ENCODE data around the gene KCNT1. TPM values are rescaled to one million over a fixed set of nuclear protein-coding genes. Genes with fewer than 3 reads are reported as not detected.

KCNT1 gene
- polyA plus RNA-seq, 2 of the 4 experiments (the other 2 are of a cell fraction): not detected

DNA sequence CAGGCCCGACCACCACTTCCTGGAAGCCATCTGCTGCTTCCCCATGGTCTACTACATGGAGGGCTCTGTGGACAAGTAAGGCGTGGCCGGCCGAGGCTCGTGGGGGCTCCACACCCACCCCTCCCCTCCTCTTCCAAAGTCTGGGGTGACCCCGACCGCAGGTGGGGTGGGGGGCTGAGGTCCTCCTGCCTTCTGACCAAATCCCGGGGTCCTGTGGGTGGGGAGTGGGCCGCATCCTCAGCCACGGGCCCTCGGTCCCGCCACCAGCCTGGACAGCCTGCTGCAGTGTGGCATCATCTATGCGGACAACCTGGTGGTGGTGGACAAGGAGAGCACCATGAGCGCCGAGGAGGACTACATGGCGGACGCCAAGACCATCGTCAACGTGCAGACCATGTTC, 76.4 kb downstream of the KCNT1 start:
- ChIA-PET POLR2A (no interaction called here), CTCF (interaction anchor here (0.9 kb wide), 1 partner anchor 20 kb away, joined by 3 read pairs; no protein-coding TSS in a partner anchor)
- Histone ChIP-seq H3K4me2 (no peak overlapping the region), H3K9me3 (no peaks in the 10 kb centered on the region), H3K4me1 (no peaks in the 10 kb centered on the region), H3K4me3 (no peak overlapping the region), H3K27ac (no peak overlapping the region)
- ATAC-seq (no peak), FAIRE-seq (no peak), DNase-seq (ENCODE audit: low read depth in 1 of 2, low spot score in 1 of 2) (no peak)
- no peak for TF ChIP-seq BHLHE40 (IDR thresholded peaks at IDR 0.05; ENCODE audit: low read depth, low read length)
- no peak for TF ChIP-seq NPAS2 (CRISPR knock-in tag; IDR thresholded peaks at IDR 0.05; ENCODE audit: borderline replicate concordance)
- TF ChIP-seq, protein P1, sequence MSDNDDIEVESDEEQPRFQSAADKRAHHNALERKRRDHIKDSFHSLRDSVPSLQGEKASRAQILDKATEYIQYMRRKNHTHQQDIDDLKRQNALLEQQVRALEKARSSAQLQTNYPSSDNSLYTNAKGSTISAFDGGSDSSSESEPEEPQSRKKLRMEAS (IDR thresholded peaks at IDR 0.05): no peak
- no peak for TF ChIP-seq HOXB13 (CRISPR knock-in tag; IDR thresholded peaks at IDR 0.05; ENCODE audit: low read depth)
- no peak for TF ChIP-seq GATA3 (IDR thresholded peaks at IDR 0.05; ENCODE audit: borderline replicate concordance)
- TF ChIP-seq TP53 (CRISPR knock-in tag; IDR thresholded peaks at IDR 0.05): no peak
- no peak for TF ChIP-seq RARB (CRISPR knock-in tag; IDR thresholded peaks at IDR 0.05)
- TF ChIP-seq MYC (IDR thresholded peaks at IDR 0.05; ENCODE audit: borderline replicate concordance, low read length): no peak
- WGBS (ENCODE audit: missing lambda C conversion rate): 74% methylated on average over 13 of the region's 19 CpGs

DNA sequence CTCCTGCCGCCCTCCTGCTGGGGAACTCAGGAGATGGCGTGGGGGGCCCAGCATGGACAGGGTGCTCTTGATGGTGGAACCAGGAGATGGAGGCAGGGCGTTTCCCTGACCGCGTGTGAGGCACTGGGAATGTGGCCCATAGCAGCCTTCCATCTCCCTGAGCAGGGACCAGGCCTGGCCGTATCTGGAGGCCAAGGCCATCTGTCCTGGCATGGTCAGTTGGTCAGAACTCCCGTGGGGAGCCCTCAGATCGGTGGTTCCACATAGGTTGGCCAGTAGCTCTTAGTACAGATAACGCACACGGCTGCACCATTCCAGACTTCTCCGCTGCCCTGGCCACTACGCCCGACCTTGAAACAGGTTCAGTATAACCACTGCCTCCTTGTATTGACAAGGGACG, 77.6 kb downstream of the KCNT1 start:
- CTCF ChIA-PET: interaction anchor here (0.8 to 1.3 kb wide), 3 partner anchors 9 to 77 kb away, joined by 3 read pairs; no protein-coding TSS in a partner anchor
- H3K4me3 ChIP-seq: no peak overlapping the region
- FAIRE-seq (no peak), DNase-seq (ENCODE audit: low read depth in 1 of 2, low spot score in 1 of 2) (no peak), ATAC-seq (no peak)
- POLR2A ChIA-PET: no interaction called here
- no peak overlapping the region for H3K27ac ChIP-seq
- TF ChIP-seq SMC3 (IDR thresholded peaks at IDR 0.05): no peak
- TF ChIP-seq RNF2 (IDR thresholded peaks at IDR 0.05; ENCODE audit: borderline replicate concordance, low read depth): no peak
- no peak for TF ChIP-seq CBX2 (IDR thresholded peaks at IDR 0.05; ENCODE audit: borderline replicate concordance, low read depth)
- no peak for TF ChIP-seq ZFP36 (IDR thresholded peaks at IDR 0.05; ENCODE audit: borderline replicate concordance, partially characterized antibody)
- no peak for TF ChIP-seq FOXS1 (CRISPR knock-in tag; IDR thresholded peaks at IDR 0.05)
- TF ChIP-seq CHD4 (IDR thresholded peaks at IDR 0.05; ENCODE audit: borderline replicate concordance): no peak
- no peak for TF ChIP-seq CEBPB (IDR thresholded peaks at IDR 0.05)
- TF ChIP-seq NFE2L2 (conservative IDR thresholded peaks at IDR 0.05; ENCODE audit: low read length): no peak
- TF ChIP-seq FOSB (CRISPR knock-in tag; IDR thresholded peaks at IDR 0.05): no peak
- no peak for TF ChIP-seq NR3C1 (IDR thresholded peaks at IDR 0.05)
- no peak for TF ChIP-seq MYC (IDR thresholded peaks at IDR 0.05; ENCODE audit: borderline replicate concordance, low read length)
- no peak for TF ChIP-seq NPAS2 (CRISPR knock-in tag; IDR thresholded peaks at IDR 0.05; ENCODE audit: borderline replicate concordance)
- TF ChIP-seq, protein P2, sequence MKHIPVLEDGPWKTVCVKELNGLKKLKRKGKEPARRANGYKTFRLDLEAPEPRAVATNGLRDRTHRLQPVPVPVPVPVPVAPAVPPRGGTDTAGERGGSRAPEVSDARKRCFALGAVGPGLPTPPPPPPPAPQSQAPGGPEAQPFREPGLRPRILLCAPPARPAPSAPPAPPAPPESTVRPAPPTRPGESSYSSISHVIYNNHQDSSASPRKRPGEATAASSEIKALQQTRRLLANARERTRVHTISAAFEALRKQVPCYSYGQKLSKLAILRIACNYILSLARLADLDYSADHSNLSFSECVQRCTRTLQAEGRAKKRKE (CRISPR knock-in tag; IDR thresholded peaks at IDR 0.05; ENCODE audit: low read depth): no peak
- TF ChIP-seq, protein P3, sequence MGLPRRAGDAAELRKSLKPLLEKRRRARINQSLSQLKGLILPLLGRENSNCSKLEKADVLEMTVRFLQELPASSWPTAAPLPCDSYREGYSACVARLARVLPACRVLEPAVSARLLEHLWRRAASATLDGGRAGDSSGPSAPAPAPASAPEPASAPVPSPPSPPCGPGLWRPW (IDR thresholded peaks at IDR 0.05): no peak
- TF ChIP-seq HOXB5 (CRISPR knock-in tag; IDR thresholded peaks at IDR 0.05): no peak
- no peak for TF ChIP-seq EHF (CRISPR knock-in tag; IDR thresholded peaks at IDR 0.05)
- H3K4me2 ChIP-seq: no peak overlapping the region
- H3K9me3 ChIP-seq: no peaks in the 10 kb centered on the region
- H3K4me1 ChIP-seq: no peaks in the 10 kb centered on the region
- WGBS (ENCODE audit: missing lambda C conversion rate): 77% methylated on average over 9 of the region's 14 CpGs

DNA sequence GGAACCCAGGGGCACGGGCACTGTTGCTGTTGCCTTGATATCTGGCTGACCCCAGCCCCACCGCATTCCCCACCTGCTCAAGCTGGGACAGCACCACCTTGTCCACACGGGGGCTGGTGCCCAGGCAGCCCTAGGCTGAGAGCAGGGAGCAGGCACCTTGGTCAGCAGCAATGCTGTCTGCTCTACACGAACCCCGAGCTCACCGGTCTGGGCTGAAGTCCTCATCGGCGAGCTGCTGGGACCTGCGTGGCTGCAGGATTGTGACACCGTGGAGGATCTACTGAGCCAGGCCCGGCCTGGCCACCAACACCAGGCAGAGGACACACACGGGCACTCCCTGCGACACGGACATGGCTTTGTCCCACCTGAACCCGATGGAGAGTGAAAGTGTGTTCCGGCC, 78.1 kb downstream of the KCNT1 start:
- Histone ChIP-seq H3K9me3 (no peaks in the 10 kb centered on the region), H3K4me1 (no peaks in the 10 kb centered on the region), H3K4me2 (no peak overlapping the region), H3K27ac (no peak overlapping the region), H3K4me3 (no peak overlapping the region)
- DNase-seq (ENCODE audit: low read depth in 1 of 2, low spot score in 1 of 2) (no peak), FAIRE-seq (no peak), ATAC-seq (peak; percentile 4 to 6; a peak in 4 of 6 replicates)
- WGBS (ENCODE audit: missing lambda C conversion rate): 65% methylated on average over 8 of the region's 16 CpGs
- ChIA-PET CTCF (interaction anchor here (1.0 to 1.3 kb wide), 2 partner anchors 9 to 77 kb away, joined by 3 read pairs; no protein-coding TSS in a partner anchor), POLR2A (no interaction called here)
- TF ChIP-seq EHMT2 (IDR thresholded peaks at IDR 0.05; ENCODE audit: low read depth): no peak
- no peak for TF ChIP-seq HOXB5 (CRISPR knock-in tag; IDR thresholded peaks at IDR 0.05)
- TF ChIP-seq JUNB (IDR thresholded peaks at IDR 0.05): no peak
- no peak for TF ChIP-seq JUN (IDR thresholded peaks at IDR 0.05)
- TF ChIP-seq RAD21 (conservative IDR thresholded peaks at IDR 0.05 in 1 of 2, IDR thresholded peaks at IDR 0.05 in 1 of 2): no peak
- no peak for TF ChIP-seq HOXB13 (CRISPR knock-in tag; IDR thresholded peaks at IDR 0.05; ENCODE audit: low read depth)
- no peak for TF ChIP-seq POLR2A (IDR thresholded peaks at IDR 0.05; ENCODE audit: low read length)
- no peak for TF ChIP-seq TP53 (CRISPR knock-in tag; IDR thresholded peaks at IDR 0.05)
- no peak for TF ChIP-seq CBX8 (IDR thresholded peaks at IDR 0.05)
- TF ChIP-seq MAFK (IDR thresholded peaks at IDR 0.05; ENCODE audit: partially characterized antibody): no peak
- no peak for TF ChIP-seq POLR2AphosphoS2 (conservative IDR thresholded peaks at IDR 0.05; ENCODE audit: low read length)
- TF ChIP-seq, protein P4, sequence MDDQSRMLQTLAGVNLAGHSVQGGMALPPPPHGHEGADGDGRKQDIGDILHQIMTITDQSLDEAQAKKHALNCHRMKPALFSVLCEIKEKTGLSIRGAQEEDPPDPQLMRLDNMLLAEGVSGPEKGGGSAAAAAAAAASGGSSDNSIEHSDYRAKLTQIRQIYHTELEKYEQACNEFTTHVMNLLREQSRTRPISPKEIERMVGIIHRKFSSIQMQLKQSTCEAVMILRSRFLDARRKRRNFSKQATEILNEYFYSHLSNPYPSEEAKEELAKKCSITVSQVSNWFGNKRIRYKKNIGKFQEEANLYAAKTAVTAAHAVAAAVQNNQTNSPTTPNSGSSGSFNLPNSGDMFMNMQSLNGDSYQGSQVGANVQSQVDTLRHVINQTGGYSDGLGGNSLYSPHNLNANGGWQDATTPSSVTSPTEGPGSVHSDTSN (IDR thresholded peaks at IDR 0.05): no peak
- TF ChIP-seq, protein P5, sequence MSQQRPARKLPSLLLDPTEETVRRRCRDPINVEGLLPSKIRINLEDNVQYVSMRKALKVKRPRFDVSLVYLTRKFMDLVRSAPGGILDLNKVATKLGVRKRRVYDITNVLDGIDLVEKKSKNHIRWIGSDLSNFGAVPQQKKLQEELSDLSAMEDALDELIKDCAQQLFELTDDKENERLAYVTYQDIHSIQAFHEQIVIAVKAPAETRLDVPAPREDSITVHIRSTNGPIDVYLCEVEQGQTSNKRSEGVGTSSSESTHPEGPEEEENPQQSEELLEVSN (IDR thresholded peaks at IDR 0.05; ENCODE audit: borderline replicate concordance, low read depth): no peak
- no peak for TF ChIP-seq HEYL (CRISPR knock-in tag; IDR thresholded peaks at IDR 0.05)
- TF ChIP-seq, protein P1 (IDR thresholded peaks at IDR 0.05): no peak
- no peak for TF ChIP-seq ZC3H11A (IDR thresholded peaks at IDR 0.05)
